Choroid plexus epithelial cell (primary cell): ENCODE results near the gene NATD1.

Experiments used
- DNase-seq: peaks from one replicate; pipeline ENCODE4 v3.0.0-alpha.2; 2010; ENCODE audit warnings: low read depth
- H3K4me3 ChIP-seq: 2 replicates; pipeline ENCODE4 v1.5.1; 2011; ENCODE audit warnings: low read depth, mild to moderate bottlenecking, control low read depth, low read length, moderate library complexity
- TF ChIP-seq, protein P1 (sequence below): conservative IDR thresholded peaks from 2 replicates; pipeline ENCODE4 v1.5.1; 2011; ENCODE audit warnings: low read depth, mild to moderate bottlenecking, control low read depth, inconsistent platforms, low read length, moderate library complexity

NATD1 gene

DNA sequence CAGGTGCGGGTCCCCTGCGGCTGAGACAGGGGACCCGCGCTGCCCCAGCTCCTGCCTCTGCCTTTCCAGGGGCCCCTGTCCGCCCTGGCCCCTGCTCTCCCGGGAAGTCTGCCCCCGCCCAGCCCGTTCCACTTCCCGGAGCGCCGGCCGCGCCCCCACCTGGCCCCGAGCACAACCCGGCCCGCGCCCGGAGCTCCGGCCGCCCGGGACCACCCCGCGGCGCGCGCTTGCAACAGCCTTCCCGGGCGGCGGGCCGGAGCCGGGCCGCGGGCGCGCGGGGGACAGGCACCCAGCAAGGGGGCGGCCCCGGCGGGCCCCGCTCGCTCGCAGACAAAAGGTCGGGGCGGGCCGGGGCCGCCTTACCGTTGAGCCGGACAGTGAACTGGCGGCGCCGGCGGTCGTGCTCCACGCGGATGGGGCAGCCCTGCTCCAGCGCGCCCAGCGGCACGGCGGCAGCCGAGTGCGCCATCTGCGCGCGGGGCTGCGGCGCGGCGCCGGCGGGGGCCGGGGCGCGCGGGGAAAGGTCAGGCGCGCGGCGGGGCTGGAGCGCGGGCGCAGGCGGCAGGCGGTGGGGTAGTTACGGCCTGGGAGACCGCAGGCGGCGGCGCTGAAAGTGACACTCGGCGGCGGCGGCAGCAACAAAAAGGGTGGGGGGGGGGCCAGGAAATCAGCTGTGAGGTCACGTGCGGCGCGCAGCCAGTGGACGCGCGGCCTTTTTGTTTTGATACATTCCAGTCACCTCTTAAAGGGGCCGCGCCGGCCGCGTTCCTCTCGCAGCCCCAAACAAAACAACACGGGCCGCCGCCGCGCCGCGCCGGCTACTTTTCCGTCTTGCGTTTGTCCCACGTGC, at the start of gene NATD1:
Gene NATD1, minus strand, starts transcription at position 615 of the 850 bp plus-strand sequence. Its CDS starts 146 bp downstream, at position 469.
- DNase-seq: peak; percentile 89
- H3K4me3 ChIP-seq: peak within 1 kb of the TSS; percentile 55
- TF ChIP-seq, protein P1, sequence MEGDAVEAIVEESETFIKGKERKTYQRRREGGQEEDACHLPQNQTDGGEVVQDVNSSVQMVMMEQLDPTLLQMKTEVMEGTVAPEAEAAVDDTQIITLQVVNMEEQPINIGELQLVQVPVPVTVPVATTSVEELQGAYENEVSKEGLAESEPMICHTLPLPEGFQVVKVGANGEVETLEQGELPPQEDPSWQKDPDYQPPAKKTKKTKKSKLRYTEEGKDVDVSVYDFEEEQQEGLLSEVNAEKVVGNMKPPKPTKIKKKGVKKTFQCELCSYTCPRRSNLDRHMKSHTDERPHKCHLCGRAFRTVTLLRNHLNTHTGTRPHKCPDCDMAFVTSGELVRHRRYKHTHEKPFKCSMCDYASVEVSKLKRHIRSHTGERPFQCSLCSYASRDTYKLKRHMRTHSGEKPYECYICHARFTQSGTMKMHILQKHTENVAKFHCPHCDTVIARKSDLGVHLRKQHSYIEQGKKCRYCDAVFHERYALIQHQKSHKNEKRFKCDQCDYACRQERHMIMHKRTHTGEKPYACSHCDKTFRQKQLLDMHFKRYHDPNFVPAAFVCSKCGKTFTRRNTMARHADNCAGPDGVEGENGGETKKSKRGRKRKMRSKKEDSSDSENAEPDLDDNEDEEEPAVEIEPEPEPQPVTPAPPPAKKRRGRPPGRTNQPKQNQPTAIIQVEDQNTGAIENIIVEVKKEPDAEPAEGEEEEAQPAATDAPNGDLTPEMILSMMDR: no peak

DNA sequence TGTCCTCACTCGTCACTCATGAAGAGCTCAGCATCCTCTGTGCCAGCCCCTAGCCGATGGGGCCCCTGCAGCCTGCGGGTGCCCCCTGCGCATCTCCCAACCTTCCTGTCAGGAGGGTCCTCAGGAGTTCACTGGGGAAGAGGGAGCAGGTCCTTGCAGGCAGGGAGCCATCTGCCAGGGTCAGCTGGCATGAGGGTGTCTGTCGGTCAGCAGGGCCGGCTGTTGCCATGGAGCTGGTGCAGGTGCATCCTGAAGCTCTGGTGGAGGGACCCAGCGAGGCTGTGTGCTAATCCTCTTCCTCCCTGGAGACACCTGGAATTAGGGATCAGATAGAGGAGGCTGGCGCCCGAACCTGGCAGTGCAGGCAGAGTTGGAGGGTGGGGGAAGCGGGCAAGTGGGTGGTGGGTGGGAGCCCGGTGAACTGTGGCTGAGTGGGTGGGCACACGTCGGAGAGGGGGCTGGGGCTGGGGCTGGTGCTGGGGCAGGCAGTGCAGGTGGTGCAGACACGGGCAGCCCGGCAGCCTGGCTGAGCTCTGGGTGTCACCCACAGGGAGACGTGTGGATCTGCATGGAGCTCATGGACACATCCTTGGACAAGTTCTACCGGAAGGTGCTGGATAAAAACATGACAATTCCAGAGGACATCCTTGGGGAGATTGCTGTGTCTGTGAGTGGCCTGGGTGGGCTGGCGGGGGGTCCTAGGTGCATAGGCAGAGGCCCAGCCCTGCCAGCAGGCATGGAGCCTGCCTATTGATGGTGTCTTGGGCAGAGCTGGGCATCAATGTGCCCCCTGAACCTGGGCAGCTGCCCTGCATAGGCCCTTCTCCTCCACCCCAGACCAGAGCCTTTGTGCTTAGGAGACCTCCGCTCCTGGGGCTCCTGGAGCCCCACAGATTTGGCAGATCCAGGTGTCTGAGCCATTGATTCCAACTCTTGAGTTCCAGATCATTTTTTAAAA, 48.7 kb upstream of the NATD1 start:
- no peak for DNase-seq
- H3K4me3 ChIP-seq: no peak overlapping the region
- TF ChIP-seq, protein P1: no peak

DNA sequence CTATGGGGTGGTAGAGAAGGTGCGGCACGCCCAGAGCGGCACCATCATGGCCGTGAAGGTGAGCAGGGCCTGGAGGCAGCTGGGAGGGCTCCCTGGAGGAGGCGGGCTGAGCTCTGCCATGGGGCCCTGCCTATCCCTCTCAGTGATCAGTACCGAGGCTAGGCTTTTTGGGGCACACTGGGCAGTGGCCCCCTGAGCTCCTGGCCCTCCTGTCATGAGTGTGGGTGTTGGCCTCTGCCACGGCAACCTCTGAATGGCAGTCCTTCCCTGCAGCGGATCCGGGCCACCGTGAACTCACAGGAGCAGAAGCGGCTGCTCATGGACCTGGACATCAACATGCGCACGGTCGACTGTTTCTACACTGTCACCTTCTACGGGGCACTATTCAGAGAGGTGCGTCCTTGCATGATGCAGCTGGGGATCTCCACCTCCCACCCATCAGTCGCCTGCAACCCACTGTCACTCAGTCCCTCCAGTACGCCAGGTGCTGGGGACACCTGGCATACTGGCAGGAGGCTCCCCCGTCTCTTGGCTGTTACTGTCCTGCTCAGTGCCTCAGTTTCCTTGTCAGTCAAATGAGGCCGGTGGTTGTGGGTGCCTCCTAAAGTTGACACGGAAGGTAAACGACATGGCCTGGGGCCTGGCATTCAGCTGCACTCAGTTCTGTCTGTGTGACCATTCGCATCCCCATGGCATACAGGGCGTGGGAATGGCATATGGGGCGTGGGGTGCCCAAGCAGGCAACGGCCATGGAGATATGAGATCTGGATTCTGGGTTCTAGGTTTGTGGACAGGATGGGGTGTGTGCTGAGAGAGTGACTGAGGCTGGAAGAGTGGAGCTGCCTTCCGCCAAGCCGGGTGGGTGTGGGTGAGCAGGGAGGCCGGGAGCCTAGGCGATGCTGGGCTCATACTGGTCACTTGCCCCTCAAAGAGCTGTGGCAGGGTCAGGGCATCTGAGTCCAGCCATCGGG, 47.7 kb upstream of the NATD1 start:
- no peak overlapping the region for H3K4me3 ChIP-seq
- TF ChIP-seq, protein P1: no peak
- DNase-seq: no peak

GRCh38 chr17:21299981-21300600, 46.9 kb upstream of the NATD1 start:
- TF ChIP-seq, protein P1: no peak
- DNase-seq: no peak
- H3K4me3 ChIP-seq: no peak overlapping the region

DNA sequence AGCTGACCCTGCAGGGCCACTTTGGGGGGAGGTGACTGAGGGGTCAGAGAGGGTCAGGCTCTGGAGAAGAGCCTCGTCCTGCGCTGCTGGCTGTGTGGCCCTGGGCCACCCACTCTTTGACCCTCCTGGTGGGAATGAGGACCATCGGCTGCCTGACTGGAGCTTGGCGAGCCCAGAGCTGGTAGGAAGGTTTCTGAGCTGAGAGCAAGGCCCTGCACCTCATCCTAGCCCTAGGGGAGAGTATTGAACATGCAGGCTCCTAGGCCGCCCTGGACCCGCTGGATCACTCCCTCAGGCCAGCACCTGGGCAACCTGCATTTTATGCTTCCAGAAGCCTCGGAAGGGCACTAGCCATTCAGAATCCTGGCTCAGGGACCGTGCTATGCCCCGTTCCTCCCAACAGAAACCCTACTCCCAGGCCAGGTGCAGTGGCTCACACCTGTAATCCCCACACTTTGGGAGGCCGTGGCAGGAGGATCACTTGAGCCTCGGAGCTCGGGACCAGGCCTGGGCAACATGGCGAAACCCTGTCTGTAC, 45.8 kb upstream of the NATD1 start:
- no peak overlapping the region for H3K4me3 ChIP-seq
- TF ChIP-seq, protein P1: no peak
- no peak for DNase-seq
